ENCODE measurements around the gene HPGD.
"Not testable (repeated sequence)": the region's sequence is repeated elsewhere in the genome, so short reads cannot be mapped to it uniquely, and the experiment has no call there.

The HPGD gene

GRCh38 chr4:174524242-174524641 lies 2.0 kb upstream of the HPGD start:
- DNase-seq, result no peak

- no peak for DNase-seq
These were observed 871 bp upstream of the HPGD start for GRCh38 chr4:174523025-174523693.

- no peak for DNase-seq
These were observed 497 bp downstream of the HPGD start for GRCh38 chr4:174521800-174522182.

GRCh38 chr4:174520660-174521059 lies 1.6 kb downstream of the HPGD start:
- no peak for DNase-seq

- DNase-seq, result no peak
These were observed 4.5 kb downstream of the HPGD start for GRCh38 chr4:174517502-174518445.

GRCh38 chr4:174516794-174517193 lies 5.5 kb downstream of the HPGD start:
- DNase-seq, result no peak

GRCh38 chr4:174516345-174516744 lies 5.9 kb downstream of the HPGD start:
- DNase-seq, result no peak

GRCh38 chr4:174512745-174513144 lies 9.5 kb downstream of the HPGD start:
- no peak for DNase-seq

GRCh38 chr4:174505892-174506291 lies 16.4 kb downstream of the HPGD start:
- no peak for DNase-seq

GRCh38 chr4:174505007-174505406 lies 17.3 kb downstream of the HPGD start:
- no peak for DNase-seq

GRCh38 chr4:174503079-174503715 lies 19.1 kb downstream of the HPGD start:
- no peak for DNase-seq

GRCh38 chr4:174496631-174497432 lies 25.5 kb downstream of the HPGD start:
- DNase-seq, result no peak

GRCh38 chr4:174495626-174496025 lies 26.7 kb downstream of the HPGD start:
- no peak for DNase-seq

- no peak for DNase-seq
These were observed 27.6 kb downstream of the HPGD start for GRCh38 chr4:174494726-174495125.

GRCh38 chr4:174494146-174494545 lies 28.1 kb downstream of the HPGD start:
- no peak for DNase-seq

GRCh38 chr4:174490451-174490961 lies 31.8 kb downstream of the HPGD start:
- no peak for DNase-seq

- DNase-seq, result not testable (repeated sequence)
These were observed 33.9 kb downstream of the HPGD start for GRCh38 chr4:174488368-174488767.

- no peak for DNase-seq
These were observed 37.3 kb downstream of the HPGD start for GRCh38 chr4:174485025-174485424.

- no peak for DNase-seq
These were observed 38.5 kb downstream of the HPGD start for GRCh38 chr4:174483792-174484191.

- DNase-seq, result no peak
These were observed 43.1 kb downstream of the HPGD start for GRCh38 chr4:174479140-174479539.

- no peak for DNase-seq
These were observed 46.8 kb downstream of the HPGD start for GRCh38 chr4:174475528-174475927.

GRCh38 chr4:174474457-174475075 lies 47.7 kb downstream of the HPGD start:
- no peak for DNase-seq
